Measurements from ENCODE around the gene BIRC6. TPM values are rescaled to one million over a fixed set of nuclear protein-coding genes. Genes with fewer than 3 reads are reported as not detected.

The BIRC6 gene
- total and polyA plus RNA-seq, 2 donors (not counting 1 experiment from before 2014, with no cell fraction given), result 41.7 to 166 TPM

GRCh38 chr2:32463110-32463509 is 106.3 kb downstream of the BIRC6 start:
- Histone ChIP-seq H3K4me3 (ENCODE audit: control extremely low read depth in 1 of 5, extremely low read depth in 1 of 5, insufficient read depth in 1 of 5, low read depth in 2 of 5, low read length in 4 of 5) (no peak overlapping the region), H3K9me3 (ENCODE audit: control extremely low read depth in 1 of 3, control insufficient read depth in 2 of 3, insufficient read depth in 1 of 3, low read length in 2 of 3) (no peaks in the 10 kb centered on the region), H3K36me3 (replicated peaks in 1 of 2; ENCODE audit: control extremely low read depth in 1 of 2, control insufficient read depth in 1 of 2, extremely low read depth in 1 of 2, insufficient read depth in 2 of 2, low read length in 1 of 2) (peaks cover 15 to 50% of the 10 kb centered on the region in 2 experiments), H3K79me2 (ENCODE audit: control insufficient read depth, insufficient read depth, low read length) (peaks cover 4% of the 10 kb centered on the region), H3K4me2 (replicated peaks; ENCODE audit: low read depth, low read length, poor library complexity, severe bottlenecking) (no peak overlapping the region), H3K4me1 (ENCODE audit: control insufficient read depth in 2 of 2, insufficient read depth in 2 of 2, low read length in 2 of 2) (no peaks in the 10 kb centered on the region), H3K9ac (ENCODE audit: low read length) (no peak overlapping the region), H3K27ac (ENCODE audit: low read length in 2 of 2) (no peak overlapping the region), H4K20me1 (ENCODE audit: control insufficient read depth, insufficient read depth, low read length, poor library complexity, severe bottlenecking) (no peaks in the 10 kb centered on the region), H2AFZ (ENCODE audit: insufficient read depth, low read depth, low read length, poor library complexity, severe bottlenecking) (no peak overlapping the region), H3K27me3 (replicated peaks in 1 of 4; ENCODE audit: control extremely low read depth in 1 of 4, control insufficient read depth in 3 of 4, insufficient read depth in 4 of 4, low read length in 3 of 4) (no peaks in the 10 kb centered on the region)
- Mint-ChIP-seq H3K4me3 (no peak overlapping the region), H3K9me3 (ENCODE audit: insufficient read depth) (no peaks in the 10 kb centered on the region), H3K27ac (no peak overlapping the region), H3K4me1 (peaks cover under 1% of the 10 kb centered on the region), H3K27me3 (no peaks in the 10 kb centered on the region)
- TF ChIP-seq CTCF (IDR thresholded peaks at IDR 0.05) (no peak), EZH2 (IDR thresholded peaks at IDR 0.05; ENCODE audit: borderline replicate concordance, insufficient read depth, low read depth, low read length, poor library complexity, severe bottlenecking) (no peak)
- ATAC-seq (ENCODE audit: low read depth) (no peak), DNase-seq (no peak)
- 97% methylated on average over 3 of the region's 4 CpGs for WGBS (ENCODE audit: insufficient coverage)
- intact Hi-C loops (cut with micrococcal nuclease), result no loop called here
- POLR2A ChIA-PET, result no interaction called here
- CTCF ChIA-PET, result no interaction called here

GRCh38 chr2:32464431-32464830 is 107.6 kb downstream of the BIRC6 start:
- Histone ChIP-seq H3K4me2 (replicated peaks; ENCODE audit: low read depth, low read length, poor library complexity, severe bottlenecking) (no peak overlapping the region), H4K20me1 (ENCODE audit: control insufficient read depth, insufficient read depth, low read length, poor library complexity, severe bottlenecking) (no peaks in the 10 kb centered on the region), H3K9me3 (ENCODE audit: control extremely low read depth in 1 of 3, control insufficient read depth in 2 of 3, insufficient read depth in 1 of 3, low read length in 2 of 3) (no peaks in the 10 kb centered on the region), H2AFZ (ENCODE audit: insufficient read depth, low read depth, low read length, poor library complexity, severe bottlenecking) (no peak overlapping the region), H3K4me3 (ENCODE audit: control extremely low read depth in 1 of 5, extremely low read depth in 1 of 5, insufficient read depth in 1 of 5, low read depth in 2 of 5, low read length in 4 of 5) (no peak overlapping the region), H3K36me3 (replicated peaks in 1 of 2; ENCODE audit: control extremely low read depth in 1 of 2, control insufficient read depth in 1 of 2, extremely low read depth in 1 of 2, insufficient read depth in 2 of 2, low read length in 1 of 2) (peaks cover 21 to 59% of the 10 kb centered on the region in 2 experiments), H3K27ac (ENCODE audit: low read length in 2 of 2) (no peak overlapping the region), H3K9ac (ENCODE audit: low read length) (no peak overlapping the region), H3K79me2 (ENCODE audit: control insufficient read depth, insufficient read depth, low read length) (no peaks in the 10 kb centered on the region), H3K27me3 (replicated peaks in 1 of 4; ENCODE audit: control extremely low read depth in 1 of 4, control insufficient read depth in 3 of 4, insufficient read depth in 4 of 4, low read length in 3 of 4) (no peaks in the 10 kb centered on the region), H3K4me1 (ENCODE audit: control insufficient read depth in 2 of 2, insufficient read depth in 2 of 2, low read length in 2 of 2) (no peaks in the 10 kb centered on the region)
- ChIA-PET CTCF (no interaction called here), POLR2A (no interaction called here)
- TF ChIP-seq EZH2 (IDR thresholded peaks at IDR 0.05; ENCODE audit: borderline replicate concordance, insufficient read depth, low read depth, low read length, poor library complexity, severe bottlenecking), result no peak
- no peak for TF ChIP-seq CTCF (IDR thresholded peaks at IDR 0.05)
- DNase-seq (no peak), ATAC-seq (ENCODE audit: low read depth) (no peak)
- intact Hi-C loops (cut with micrococcal nuclease), result no loop called here
- H3K4me1 Mint-ChIP-seq, result no peaks in the 10 kb centered on the region
- no peak overlapping the region for H3K27ac Mint-ChIP-seq
- H3K27me3 Mint-ChIP-seq, result no peaks in the 10 kb centered on the region
- no CpG with 5 or more reads among the region's 2 CpGs for WGBS (ENCODE audit: insufficient coverage)
- no peak overlapping the region for H3K4me3 Mint-ChIP-seq
- H3K9me3 Mint-ChIP-seq (ENCODE audit: insufficient read depth), result no peaks in the 10 kb centered on the region
